Measurements from ENCODE around the gene IL27RA. TPM values are rescaled to one million over a fixed set of nuclear protein-coding genes. Genes with fewer than 3 reads are reported as not detected.

The IL27RA gene
- total RNA-seq, 1 experiment from 2014 or later = 18.3 TPM

GRCh38 chr19:14073261-14073924, 41.8 kb downstream of the IL27RA start:
- Histone ChIP-seq H3K9me2 (ENCODE audit: insufficient read depth) (no peaks in the 10 kb centered on the region), H3K79me2 (ENCODE audit: insufficient read depth, low read length) (no peaks in the 10 kb centered on the region), H3K27me3 (ENCODE audit: insufficient read depth, low read length) (no peaks in the 10 kb centered on the region), H3K9me3 (ENCODE audit: control insufficient read depth in 1 of 2, insufficient read depth in 1 of 2, low read depth in 1 of 2, low read length in 2 of 2) (no peaks in the 10 kb centered on the region; a peak in 1 of 4 replicates), H3K4me3 (replicated peaks in 1 of 2; ENCODE audit: low read depth in 1 of 2, low read length in 2 of 2) (peak overlapping the region; percentile 66 to 72), H3K27ac (ENCODE audit: low read depth, low read length) (peak overlapping the region; percentile 80), H3K4me2 (ENCODE audit: low read length) (peak overlapping the region; percentile 99), H3K4me1 (ENCODE audit: control insufficient read depth in 1 of 2, insufficient read depth in 2 of 2, low read length in 2 of 2) (peaks cover 17 to 41% of the 10 kb centered on the region in 2 experiments), H2AFZ (ENCODE audit: low read depth, low read length, poor library complexity, severe bottlenecking) (peak overlapping the region; percentile 7), H3K9ac (ENCODE audit: low read length) (peak overlapping the region; percentile 63), H3K36me3 (ENCODE audit: control insufficient read depth in 1 of 2, insufficient read depth in 2 of 2, low read length in 2 of 2) (no peaks in the 10 kb centered on the region), H4K20me1 (ENCODE audit: insufficient read depth) (no peaks in the 10 kb centered on the region)
- RAD21 ChIA-PET (ENCODE audit: low non-redundant PET in 1 of 2, low total read pairs in 2 of 2, uncharacterized antibody in 2 of 2, unreplicated experiment in 2 of 2) = no interaction called here
- POLR2A ChIA-PET = no interaction called here
- TF ChIP-seq YY1 (IDR thresholded peaks at IDR 0.05; ENCODE audit: extremely low read depth, insufficient replicate concordance, low read depth, low read length) = no peak
- no peak for TF ChIP-seq EGR1 (IDR thresholded peaks at IDR 0.05; ENCODE audit: low read depth)
- TF ChIP-seq, protein P1, sequence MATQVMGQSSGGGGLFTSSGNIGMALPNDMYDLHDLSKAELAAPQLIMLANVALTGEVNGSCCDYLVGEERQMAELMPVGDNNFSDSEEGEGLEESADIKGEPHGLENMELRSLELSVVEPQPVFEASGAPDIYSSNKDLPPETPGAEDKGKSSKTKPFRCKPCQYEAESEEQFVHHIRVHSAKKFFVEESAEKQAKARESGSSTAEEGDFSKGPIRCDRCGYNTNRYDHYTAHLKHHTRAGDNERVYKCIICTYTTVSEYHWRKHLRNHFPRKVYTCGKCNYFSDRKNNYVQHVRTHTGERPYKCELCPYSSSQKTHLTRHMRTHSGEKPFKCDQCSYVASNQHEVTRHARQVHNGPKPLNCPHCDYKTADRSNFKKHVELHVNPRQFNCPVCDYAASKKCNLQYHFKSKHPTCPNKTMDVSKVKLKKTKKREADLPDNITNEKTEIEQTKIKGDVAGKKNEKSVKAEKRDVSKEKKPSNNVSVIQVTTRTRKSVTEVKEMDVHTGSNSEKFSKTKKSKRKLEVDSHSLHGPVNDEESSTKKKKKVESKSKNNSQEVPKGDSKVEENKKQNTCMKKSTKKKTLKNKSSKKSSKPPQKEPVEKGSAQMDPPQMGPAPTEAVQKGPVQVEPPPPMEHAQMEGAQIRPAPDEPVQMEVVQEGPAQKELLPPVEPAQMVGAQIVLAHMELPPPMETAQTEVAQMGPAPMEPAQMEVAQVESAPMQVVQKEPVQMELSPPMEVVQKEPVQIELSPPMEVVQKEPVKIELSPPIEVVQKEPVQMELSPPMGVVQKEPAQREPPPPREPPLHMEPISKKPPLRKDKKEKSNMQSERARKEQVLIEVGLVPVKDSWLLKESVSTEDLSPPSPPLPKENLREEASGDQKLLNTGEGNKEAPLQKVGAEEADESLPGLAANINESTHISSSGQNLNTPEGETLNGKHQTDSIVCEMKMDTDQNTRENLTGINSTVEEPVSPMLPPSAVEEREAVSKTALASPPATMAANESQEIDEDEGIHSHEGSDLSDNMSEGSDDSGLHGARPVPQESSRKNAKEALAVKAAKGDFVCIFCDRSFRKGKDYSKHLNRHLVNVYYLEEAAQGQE (IDR thresholded peaks at IDR 0.05; ENCODE audit: low read depth) = no peak
- TF ChIP-seq TCF7L2 (IDR thresholded peaks at IDR 0.05; ENCODE audit: borderline replicate concordance, extremely low read depth, insufficient read depth, insufficient read length) = no peak
- TF ChIP-seq ZNF274 (IDR thresholded peaks at IDR 0.05; ENCODE audit: low read depth, low read length) = no peak
- TF ChIP-seq POLR2A (IDR thresholded peaks at IDR 0.05; ENCODE audit: borderline replicate concordance, extremely low read depth, insufficient read depth, insufficient read length) = no peak
- no peak for TF ChIP-seq CBX3 (IDR thresholded peaks at IDR 0.05; ENCODE audit: low read depth)
- TF ChIP-seq MAX (IDR thresholded peaks at IDR 0.05) = peak; percentile 38; the same call in 1 of the 2 replicates
- TF ChIP-seq, protein P2, sequence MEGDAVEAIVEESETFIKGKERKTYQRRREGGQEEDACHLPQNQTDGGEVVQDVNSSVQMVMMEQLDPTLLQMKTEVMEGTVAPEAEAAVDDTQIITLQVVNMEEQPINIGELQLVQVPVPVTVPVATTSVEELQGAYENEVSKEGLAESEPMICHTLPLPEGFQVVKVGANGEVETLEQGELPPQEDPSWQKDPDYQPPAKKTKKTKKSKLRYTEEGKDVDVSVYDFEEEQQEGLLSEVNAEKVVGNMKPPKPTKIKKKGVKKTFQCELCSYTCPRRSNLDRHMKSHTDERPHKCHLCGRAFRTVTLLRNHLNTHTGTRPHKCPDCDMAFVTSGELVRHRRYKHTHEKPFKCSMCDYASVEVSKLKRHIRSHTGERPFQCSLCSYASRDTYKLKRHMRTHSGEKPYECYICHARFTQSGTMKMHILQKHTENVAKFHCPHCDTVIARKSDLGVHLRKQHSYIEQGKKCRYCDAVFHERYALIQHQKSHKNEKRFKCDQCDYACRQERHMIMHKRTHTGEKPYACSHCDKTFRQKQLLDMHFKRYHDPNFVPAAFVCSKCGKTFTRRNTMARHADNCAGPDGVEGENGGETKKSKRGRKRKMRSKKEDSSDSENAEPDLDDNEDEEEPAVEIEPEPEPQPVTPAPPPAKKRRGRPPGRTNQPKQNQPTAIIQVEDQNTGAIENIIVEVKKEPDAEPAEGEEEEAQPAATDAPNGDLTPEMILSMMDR (IDR thresholded peaks at IDR 0.05 in 2 of 3, conservative IDR thresholded peaks at IDR 0.05 in 1 of 3; ENCODE audit: borderline replicate concordance in 1 of 3, insufficient read depth in 1 of 3, low read depth in 2 of 3, low read length in 2 of 3) = peak in 2 of 3 experiments; percentile 19 to 22; a peak in 2 of 6 replicates
- no peak for TF ChIP-seq EZH2 (IDR thresholded peaks at IDR 0.05)
- no peak for TF ChIP-seq EZH2phosphoT487 (IDR thresholded peaks at IDR 0.05; ENCODE audit: borderline replicate concordance)
- no peak for TF ChIP-seq RAD21 (IDR thresholded peaks at IDR 0.05; ENCODE audit: low read depth)
- TF ChIP-seq SRF (IDR thresholded peaks at IDR 0.05; ENCODE audit: low read depth) = no peak
- no peak for TF ChIP-seq SP1 (IDR thresholded peaks at IDR 0.05; ENCODE audit: low read depth)
- peak; percentile 64 for TF ChIP-seq ZFX (IDR thresholded peaks at IDR 0.05)
- TF ChIP-seq FOSL1 (IDR thresholded peaks at IDR 0.05; ENCODE audit: low read depth) = no peak
- CTCF ChIA-PET = interaction anchor here (0.7 to 6.6 kb wide), 9 partner anchors 14 to 201 kb away, joined by 3 to 83 read pairs (median 5); partner anchors contain the start of genes ASF1B and PALM3
- no peak for DNase-seq (ENCODE audit: low read depth, low spot score)
- BruUV-seq (replicated peaks) = no TSS peak
- ATAC-seq = peak; percentile 64
- intact Hi-C loops (cut with micrococcal nuclease) = loop anchor here (1.0 to 10.0 kb wide), 3 partner anchors 39 to 289 kb away; partner anchors contain the start of genes BRME1 and CC2D1A

All from HCT116 (cell line).